ENCODE data around the gene ZNF143.

DNA sequence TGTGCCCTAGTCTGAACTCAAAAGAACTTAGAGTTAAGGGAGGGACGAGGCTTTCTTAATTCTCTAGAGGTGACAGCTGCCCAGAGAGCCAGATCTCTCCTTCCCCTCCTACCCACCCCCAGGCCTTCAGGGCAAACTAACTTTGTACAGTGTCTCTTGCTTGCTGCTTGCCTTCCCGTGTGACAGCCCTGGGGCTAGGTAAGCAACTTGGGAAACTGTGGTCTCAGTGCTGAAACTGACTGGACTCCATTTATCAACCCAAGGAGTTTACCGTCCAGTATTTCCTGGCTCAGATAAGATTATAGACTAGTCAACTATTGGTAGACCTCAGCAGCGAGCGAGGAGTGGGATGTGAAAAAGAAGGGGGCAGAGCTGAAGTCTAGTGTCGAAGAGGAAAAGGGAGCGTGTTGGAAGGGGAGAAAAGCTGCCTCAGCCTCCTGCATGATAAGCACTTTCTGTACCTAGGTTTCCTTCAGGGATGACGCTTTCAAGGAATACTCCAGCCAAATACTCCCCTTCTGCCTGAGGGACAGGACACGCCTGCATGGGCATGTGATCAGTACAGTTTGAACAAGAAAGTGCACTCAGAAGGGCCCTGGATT lies 69.3 kb downstream of the ZNF143 start:
- TF ChIP-seq EP300 (IDR thresholded peaks at IDR 0.05) = no peak
- TF ChIP-seq POLR2A (IDR thresholded peaks at IDR 0.05) = no peak
- no peak for TF ChIP-seq POLR2AphosphoS5 (IDR thresholded peaks at IDR 0.05)
- TF ChIP-seq, protein P1, sequence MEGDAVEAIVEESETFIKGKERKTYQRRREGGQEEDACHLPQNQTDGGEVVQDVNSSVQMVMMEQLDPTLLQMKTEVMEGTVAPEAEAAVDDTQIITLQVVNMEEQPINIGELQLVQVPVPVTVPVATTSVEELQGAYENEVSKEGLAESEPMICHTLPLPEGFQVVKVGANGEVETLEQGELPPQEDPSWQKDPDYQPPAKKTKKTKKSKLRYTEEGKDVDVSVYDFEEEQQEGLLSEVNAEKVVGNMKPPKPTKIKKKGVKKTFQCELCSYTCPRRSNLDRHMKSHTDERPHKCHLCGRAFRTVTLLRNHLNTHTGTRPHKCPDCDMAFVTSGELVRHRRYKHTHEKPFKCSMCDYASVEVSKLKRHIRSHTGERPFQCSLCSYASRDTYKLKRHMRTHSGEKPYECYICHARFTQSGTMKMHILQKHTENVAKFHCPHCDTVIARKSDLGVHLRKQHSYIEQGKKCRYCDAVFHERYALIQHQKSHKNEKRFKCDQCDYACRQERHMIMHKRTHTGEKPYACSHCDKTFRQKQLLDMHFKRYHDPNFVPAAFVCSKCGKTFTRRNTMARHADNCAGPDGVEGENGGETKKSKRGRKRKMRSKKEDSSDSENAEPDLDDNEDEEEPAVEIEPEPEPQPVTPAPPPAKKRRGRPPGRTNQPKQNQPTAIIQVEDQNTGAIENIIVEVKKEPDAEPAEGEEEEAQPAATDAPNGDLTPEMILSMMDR (IDR thresholded peaks at IDR 0.05) = no peak

Data from sigmoid colon (tissue), 4 donors.